GM10248 (cell line): ENCODE results near the gene MAPK8IP3.

Experiments
- CTCF ChIA-PET: fragments of 300-600 bp; sonication (Branson Sonifier 250); formaldehyde crosslinking; extraction: SDS; loops from one replicate; lab custom pipeline; 2021; ENCODE audit warnings: antibody characterized with exemption; lab: Yijun Ruan, JAX
- POLR2A ChIA-PET: fragments of 350-650 bp; sonication (Branson Sonifier 250); formaldehyde crosslinking; extraction: SDS; loops from one replicate; lab custom pipeline; 2020; ENCODE audit warnings: antibody characterized with exemption; lab: Yijun Ruan, JAX
- DNase-seq: peaks from one replicate; pipeline ENCODE4 v3.0.0; 2012; ENCODE audit errors: extremely low spot score
- TF ChIP-seq, protein P1 (sequence below): IDR thresholded peaks from 2 replicates; pipeline ENCODE4 v1.5.1; 2012; ENCODE audit warnings: mild to moderate bottlenecking, low read depth; ENCODE audit errors: extremely low read depth, missing control alignments, control extremely low read depth

Gene MAPK8IP3

DNA sequence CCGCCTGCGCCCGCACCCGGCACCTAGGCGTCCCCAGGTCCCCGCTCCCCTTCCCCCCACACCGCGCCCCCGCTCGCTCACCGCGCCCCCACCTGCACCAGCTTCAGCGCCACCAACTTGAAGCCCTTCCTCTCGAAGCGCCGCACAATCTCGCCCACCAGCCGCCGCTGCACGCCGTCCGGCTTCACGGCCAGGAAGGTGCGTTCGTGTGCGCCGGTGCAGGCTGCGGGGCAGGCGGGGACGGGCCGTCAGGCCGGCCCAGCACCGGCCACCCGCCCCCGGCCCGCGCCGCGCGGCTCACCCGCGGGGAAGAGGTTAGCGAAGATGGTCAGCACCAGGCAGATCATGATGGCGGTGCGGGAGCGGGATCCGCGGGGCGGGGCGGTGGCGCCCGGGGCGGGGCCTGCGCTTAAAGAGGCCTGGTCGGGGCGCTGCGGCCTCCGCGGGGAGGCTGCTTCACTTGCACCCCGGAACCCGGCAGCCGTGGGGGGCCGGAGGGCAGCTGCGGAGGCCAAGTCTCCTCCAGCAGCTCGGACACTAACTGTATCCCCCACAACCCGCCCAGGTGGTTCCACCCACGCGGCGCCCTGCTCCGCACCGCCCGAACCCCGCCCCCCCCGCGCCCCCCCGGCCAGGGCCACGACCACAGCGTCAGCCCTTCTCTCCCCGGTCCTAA lies 65.3 kb downstream of the MAPK8IP3 start, which contains the start of gene NME3:
NME3 (minus strand) TSS at position 356 of the 676 bp plus-strand sequence; CDS start at position 347, 9 bp downstream.
- ChIA-PET CTCF (interaction anchor here (0.8 to 2.7 kb wide), 3 partner anchors 11 to 66 kb away, joined by 4 to 15 read pairs (median 9); partner anchors contain the start of genes MAPK8IP3, NUBP2 and SPSB3), POLR2A (interaction anchor here (2.4 kb wide), 1 partner anchor 12 kb away, joined by 11 read pairs; the partner anchor contains the start of genes NUBP2 and SPSB3)
- peak; percentile 88 for DNase-seq
- TF ChIP-seq, protein P1, sequence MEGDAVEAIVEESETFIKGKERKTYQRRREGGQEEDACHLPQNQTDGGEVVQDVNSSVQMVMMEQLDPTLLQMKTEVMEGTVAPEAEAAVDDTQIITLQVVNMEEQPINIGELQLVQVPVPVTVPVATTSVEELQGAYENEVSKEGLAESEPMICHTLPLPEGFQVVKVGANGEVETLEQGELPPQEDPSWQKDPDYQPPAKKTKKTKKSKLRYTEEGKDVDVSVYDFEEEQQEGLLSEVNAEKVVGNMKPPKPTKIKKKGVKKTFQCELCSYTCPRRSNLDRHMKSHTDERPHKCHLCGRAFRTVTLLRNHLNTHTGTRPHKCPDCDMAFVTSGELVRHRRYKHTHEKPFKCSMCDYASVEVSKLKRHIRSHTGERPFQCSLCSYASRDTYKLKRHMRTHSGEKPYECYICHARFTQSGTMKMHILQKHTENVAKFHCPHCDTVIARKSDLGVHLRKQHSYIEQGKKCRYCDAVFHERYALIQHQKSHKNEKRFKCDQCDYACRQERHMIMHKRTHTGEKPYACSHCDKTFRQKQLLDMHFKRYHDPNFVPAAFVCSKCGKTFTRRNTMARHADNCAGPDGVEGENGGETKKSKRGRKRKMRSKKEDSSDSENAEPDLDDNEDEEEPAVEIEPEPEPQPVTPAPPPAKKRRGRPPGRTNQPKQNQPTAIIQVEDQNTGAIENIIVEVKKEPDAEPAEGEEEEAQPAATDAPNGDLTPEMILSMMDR, result no peak

DNA sequence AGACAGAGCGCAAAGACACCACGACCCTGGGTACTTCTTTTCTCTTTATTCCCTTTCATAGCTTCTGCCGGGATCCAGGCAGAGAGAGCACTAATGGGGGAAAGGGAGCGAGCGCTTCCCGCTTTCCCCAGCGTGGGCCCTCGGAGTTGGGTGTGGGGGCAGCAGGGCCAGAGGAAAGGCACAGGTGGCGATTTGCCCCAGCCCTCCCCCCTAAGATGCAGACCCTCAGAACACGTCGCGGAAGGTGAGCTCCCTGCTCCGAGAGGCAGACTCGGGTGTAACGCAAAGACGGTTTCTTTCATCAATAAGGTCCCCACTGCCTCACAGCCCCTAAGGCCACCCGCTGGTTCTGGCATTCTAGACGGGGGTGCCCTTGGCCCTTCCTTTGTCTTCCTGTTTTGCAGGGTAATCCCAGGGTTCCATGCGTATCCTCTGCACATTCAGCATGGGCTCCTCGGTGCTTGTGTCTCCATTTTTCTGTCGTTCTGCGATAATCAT lies 65.9 kb downstream of the MAPK8IP3 start:
- CTCF ChIA-PET, result interaction anchor here (1.2 to 2.7 kb wide), 4 partner anchors 11 to 157 kb away, joined by 3 to 15 read pairs (median 6); partner anchors contain the start of genes MAPK8IP3, NUBP2 and SPSB3
- TF ChIP-seq, protein P1, result no peak
- POLR2A ChIA-PET, result interaction anchor here (2.4 kb wide), 1 partner anchor 11 kb away, joined by 11 read pairs; the partner anchor contains the start of genes NUBP2 and SPSB3
- no peak for DNase-seq

DNA sequence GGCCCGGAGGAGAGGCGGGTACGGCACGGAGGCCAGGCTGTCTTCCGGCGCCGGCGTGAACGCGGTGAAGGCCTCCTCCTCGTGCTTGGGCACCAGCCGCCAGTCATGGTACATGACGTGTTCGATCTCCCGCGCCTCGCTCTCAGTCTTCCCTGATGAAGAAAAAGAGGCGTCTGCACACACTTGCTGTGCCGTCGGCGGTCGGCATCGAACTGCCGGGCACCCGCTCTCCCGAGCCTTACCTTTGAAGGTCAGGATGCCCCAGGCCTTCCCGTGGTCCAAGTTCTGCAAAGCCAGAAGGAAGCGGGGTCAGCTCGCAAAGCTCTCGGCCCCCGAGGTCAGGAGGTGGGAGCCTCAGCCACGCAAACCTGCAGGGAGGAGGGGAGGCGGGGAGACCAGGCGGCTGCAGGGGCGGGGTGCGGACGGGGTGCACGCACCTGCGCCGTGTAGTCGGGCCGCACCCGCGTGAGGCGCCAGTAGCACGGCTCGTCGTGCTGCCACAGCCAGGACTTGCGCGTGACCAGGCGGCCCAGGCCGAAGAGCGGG lies 66.4 kb downstream of the MAPK8IP3 start, which contains the start of gene EME2:
EME2 (plus strand) TSS at position 449 of the 546 bp plus-strand sequence. CDS start 418 bp downstream, outside the sequence.
- TF ChIP-seq, protein P1, result no peak

DNA sequence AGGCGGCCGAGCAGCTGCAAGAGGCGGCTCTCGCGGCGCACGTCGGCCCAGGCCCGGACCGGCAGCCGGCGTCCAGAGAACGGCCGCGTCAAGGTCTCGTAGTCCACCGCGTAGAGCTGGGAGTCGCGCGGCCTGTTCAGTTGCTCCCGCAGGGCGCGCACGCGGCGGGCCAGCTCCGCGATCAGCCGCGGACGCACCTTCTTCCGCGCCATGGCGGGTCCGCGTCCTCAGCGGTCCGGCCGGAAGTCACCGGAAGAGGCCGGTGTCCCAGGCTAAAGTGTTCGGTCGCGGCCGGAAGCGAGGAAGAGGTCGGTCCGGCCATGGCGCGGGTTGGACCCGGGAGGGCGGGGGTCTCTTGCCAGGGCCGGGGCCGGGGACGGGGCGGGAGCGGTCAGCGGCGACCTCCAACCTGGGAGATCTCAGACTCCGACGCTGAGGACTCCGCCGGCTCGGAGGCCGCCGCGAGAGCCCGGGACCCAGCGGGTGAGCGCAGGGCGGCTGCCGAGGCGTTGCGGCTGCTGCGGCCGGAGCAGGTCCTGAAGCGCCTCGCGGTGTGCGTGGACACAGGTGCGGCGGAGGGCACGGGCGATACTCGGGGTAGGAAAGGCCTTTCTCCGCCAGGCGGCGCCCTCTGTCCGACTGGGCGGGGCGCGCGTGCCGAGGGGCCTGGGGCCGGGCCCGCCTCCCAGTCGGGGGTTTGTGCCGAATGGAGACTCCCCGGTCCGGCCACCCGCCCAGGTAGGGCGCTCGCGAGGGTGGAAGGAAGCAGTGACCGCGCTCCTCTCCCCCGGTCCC lies 67.1 kb downstream of the MAPK8IP3 start, which contains the start of gene MRPS34:
MRPS34 (minus strand) TSS at position 227 of the 795 bp plus-strand sequence; CDS start at position 212, 15 bp downstream.
- ChIA-PET CTCF (interaction anchor here (1.0 to 2.7 kb wide), 7 partner anchors 8 to 156 kb away, joined by 3 to 17 read pairs (median 9); partner anchors contain the start of genes MAPK8IP3, NUBP2 and SPSB3), POLR2A (interaction anchor here (0.9 to 2.4 kb wide), 3 partner anchors 10 to 192 kb away, joined by 3 to 11 read pairs (median 5); partner anchors contain the start of genes NUBP2, RPS2 and SPSB3)
- peak; percentile 88 for DNase-seq
- TF ChIP-seq, protein P1, result peak; percentile 84

More for the DNA sequence above, 66.4 kb downstream of the MAPK8IP3 start, which contains the start of gene EME2:
- DNase-seq, result no peak
- CTCF ChIA-PET, result interaction anchor here (1.0 to 2.7 kb wide), 5 partner anchors 9 to 157 kb away, joined by 3 to 15 read pairs (median 4); partner anchors contain the start of genes MAPK8IP3, NUBP2 and SPSB3
- POLR2A ChIA-PET, result interaction anchor here (2.4 kb wide), 1 partner anchor 11 kb away, joined by 11 read pairs; the partner anchor contains the start of genes NUBP2 and SPSB3

DNA sequence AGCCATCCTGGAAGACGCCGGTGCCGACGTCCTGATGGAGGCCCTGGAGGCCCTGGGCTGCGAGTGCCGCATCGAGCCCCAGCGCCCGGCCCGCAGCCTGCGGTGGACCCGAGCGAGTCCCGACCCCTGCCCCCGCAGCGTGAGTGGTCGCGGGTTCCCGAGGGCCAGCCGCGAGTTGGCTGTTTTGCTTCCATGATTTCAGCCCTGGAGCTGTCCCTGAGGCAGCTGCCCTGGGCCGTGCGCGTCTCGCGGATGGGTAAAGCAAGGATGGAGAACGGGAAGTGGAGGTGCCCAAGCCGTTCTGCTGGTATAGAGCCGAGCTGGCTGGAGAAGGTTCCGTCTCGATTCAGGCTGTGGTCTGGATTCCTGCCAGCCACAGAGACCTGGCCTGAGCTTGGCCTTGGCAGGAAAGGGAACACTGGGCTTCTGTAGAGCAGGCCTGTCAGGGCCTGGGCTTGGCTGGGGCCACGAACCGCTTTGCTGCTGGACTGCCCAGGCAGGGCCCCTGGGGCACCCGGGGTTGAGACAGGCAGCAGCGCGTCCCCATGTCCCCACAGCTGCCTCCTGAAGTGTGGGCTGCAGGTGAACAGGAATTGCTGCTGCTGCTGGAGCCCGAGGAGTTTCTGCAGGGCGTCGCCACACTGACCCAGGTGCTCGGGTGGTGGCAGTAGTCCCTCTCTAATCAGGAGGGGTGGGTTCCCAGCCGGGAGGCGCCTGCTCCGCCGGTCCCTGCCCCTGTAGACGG lies 67.9 kb downstream of the MAPK8IP3 start:
- TF ChIP-seq, protein P1, result no peak
- ChIA-PET POLR2A (interaction anchor here (0.9 to 1.0 kb wide), 2 partner anchors 72 to 191 kb away, joined by 3 to 5 read pairs; partner anchors contain the start of gene RPS2), CTCF (interaction anchor here (0.7 to 2.7 kb wide), 6 partner anchors 8 to 167 kb away, joined by 3 to 17 read pairs (median 6); partner anchors contain the start of genes MAPK8IP3, NUBP2 and SPSB3)
- DNase-seq, result no peak
